ENCODE results near the gene FKBP10. TPM values are rescaled to one million over a fixed set of nuclear protein-coding genes. Genes with fewer than 3 reads are reported as not detected.

FKBP10 gene, protein sequence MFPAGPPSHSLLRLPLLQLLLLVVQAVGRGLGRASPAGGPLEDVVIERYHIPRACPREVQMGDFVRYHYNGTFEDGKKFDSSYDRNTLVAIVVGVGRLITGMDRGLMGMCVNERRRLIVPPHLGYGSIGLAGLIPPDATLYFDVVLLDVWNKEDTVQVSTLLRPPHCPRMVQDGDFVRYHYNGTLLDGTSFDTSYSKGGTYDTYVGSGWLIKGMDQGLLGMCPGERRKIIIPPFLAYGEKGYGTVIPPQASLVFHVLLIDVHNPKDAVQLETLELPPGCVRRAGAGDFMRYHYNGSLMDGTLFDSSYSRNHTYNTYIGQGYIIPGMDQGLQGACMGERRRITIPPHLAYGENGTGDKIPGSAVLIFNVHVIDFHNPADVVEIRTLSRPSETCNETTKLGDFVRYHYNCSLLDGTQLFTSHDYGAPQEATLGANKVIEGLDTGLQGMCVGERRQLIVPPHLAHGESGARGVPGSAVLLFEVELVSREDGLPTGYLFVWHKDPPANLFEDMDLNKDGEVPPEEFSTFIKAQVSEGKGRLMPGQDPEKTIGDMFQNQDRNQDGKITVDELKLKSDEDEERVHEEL
- 10 to 100 TPM; 30.5 to 53.1 (median 42.3) TPM for total RNA-seq

DNA sequence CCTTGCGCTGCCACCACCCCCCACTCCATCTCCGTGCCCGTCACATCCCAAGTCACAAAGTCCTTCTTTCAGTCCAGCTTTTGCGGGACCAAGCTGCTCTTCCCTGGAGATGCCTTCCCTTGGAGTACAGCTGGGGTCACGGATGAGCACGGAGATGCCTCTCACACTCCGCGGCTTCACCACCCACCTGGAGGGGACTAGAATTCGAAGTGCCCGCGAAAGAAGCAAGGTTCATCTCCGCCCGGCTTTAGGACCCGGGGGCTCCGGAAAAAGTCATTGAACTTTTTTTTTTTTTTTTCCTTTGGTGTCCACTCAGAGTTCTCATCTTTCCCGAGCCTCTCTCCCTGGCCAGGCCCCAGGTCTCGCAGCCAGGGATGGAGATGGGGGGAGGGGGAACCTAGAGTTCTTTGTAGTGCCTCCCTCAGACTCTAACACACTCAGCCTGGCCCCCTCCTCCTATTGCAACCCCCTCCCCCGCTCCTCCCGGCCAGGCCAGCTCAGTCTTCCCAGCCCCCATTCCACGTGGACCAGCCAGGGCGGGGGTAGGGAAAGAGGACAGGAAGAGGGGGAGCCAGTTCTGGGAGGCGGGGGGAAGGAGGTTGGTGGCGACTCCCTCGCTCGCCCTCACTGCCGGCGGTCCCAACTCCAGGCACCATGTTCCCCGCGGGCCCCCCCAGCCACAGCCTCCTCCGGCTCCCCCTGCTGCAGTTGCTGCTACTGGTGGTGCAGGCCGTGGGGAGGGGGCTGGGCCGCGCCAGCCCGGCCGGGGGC lies at the start of gene FKBP10:
FKBP10 (plus strand) TSS at position 624 of the 771 bp plus-strand sequence; CDS start at position 655, 31 bp downstream.
- ATAC-seq (ENCODE audit: low FRiP score) (peak; percentile 40), DNase-seq (ENCODE audit: low spot score) (no peak)
- TF ChIP-seq CTCF (IDR thresholded peaks at IDR 0.05) = no peak

- no peak for TF ChIP-seq CTCF (IDR thresholded peaks at IDR 0.05)
- ATAC-seq (ENCODE audit: low FRiP score) (no peak), DNase-seq (ENCODE audit: low spot score) (no peak)
Observed at GRCh38 chr17:41763327-41763726, 49.5 kb upstream of the FKBP10 start.

DNA sequence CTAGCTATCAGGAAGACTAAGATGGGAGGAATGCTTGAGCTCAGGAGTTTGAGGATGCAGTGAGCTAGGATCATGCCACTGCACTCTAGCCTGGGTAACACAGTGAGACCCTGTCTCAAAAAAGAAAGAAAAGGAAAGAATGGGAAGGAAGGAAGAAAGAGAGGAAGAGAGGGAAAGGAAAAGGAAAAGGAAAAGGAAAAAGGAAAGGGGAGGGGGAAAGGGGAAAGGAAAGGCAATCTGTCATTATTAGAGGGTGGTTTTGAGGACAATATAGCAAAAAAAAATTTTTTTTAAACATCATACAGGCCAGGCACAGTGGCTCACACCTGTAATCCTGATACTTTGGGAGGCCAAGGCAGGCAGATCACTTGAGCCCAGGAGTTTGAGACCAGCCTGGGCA lies 46.7 kb upstream of the FKBP10 start:
- TF ChIP-seq CTCF (IDR thresholded peaks at IDR 0.05) = no peak
- ATAC-seq (ENCODE audit: low FRiP score) (no peak), DNase-seq (ENCODE audit: low spot score) (no peak)

- no peak for TF ChIP-seq CTCF (IDR thresholded peaks at IDR 0.05)
- DNase-seq (ENCODE audit: low spot score) = no peak
- ATAC-seq (ENCODE audit: low FRiP score) = no peak
Observed at GRCh38 chr17:41767324-41768042, 45.3 kb upstream of the FKBP10 start.

GRCh38 chr17:41768682-41769288 lies 44.0 kb upstream of the FKBP10 start:
- no peak for TF ChIP-seq CTCF (IDR thresholded peaks at IDR 0.05)
- no peak for DNase-seq (ENCODE audit: low spot score)
- ATAC-seq (ENCODE audit: low FRiP score) = no peak

DNA sequence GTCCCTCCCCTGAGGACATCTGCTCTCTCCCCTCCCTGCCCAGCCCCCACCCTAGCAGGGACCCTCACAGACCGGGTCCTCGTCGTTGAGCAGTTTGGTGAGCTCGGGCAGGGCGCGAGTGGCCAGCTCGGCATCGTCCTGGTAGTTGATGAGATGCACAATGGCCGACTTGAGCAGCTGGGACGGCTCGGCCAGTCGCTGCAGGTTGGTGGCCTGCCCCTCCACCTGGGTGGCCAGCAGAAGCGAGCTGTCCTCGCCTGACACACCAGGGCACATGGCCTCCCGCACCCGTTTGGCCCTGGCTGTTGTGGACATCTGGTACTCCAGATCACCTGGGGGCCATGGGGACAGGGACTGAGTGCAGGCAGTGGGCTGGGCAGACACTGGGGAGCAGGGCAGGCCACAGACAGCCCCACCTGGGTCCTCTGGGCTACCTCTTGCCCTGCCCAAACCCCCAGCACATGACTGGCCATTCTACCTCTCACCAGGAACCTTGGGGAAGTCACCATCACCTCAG lies 43.4 kb upstream of the FKBP10 start:
- ATAC-seq (ENCODE audit: low FRiP score) (no peak), DNase-seq (ENCODE audit: low spot score) (no peak)
- TF ChIP-seq CTCF (IDR thresholded peaks at IDR 0.05) = no peak

Data from omental fat pad (tissue), 4 donors.